Right lobe of liver (tissue), 4 donors: ENCODE data around the gene ELMO1.

Experiments
- POLR2A ChIP-seq: fragments of 450-650 bp; IDR thresholded peaks from one replicate; pipeline ENCODE4 v1.6.1; 2017; ENCODE audit warnings: antibody characterized with exemption, mild to moderate bottlenecking
- TF ChIP-seq, protein P1 (sequence below), 4 donors: fragments of 200-600 bp in 3 of 4; fragments of 450-650 bp in 1 of 4; IDR thresholded peaks; one replicate each; pipeline versions ENCODE4 v1.5.1 to v1.8.0; 2016 to 2022; ENCODE audit warnings: antibody characterized with exemption in 4 of 4, mild to moderate bottlenecking in 2 of 4
- donor health status: DM: no; HTN: no; CAD: no.
- donor health status: DM: no; HTN: no; CAD: no.
- donor health status: DM: no; HTN: yes; CAD: no.

DNA sequence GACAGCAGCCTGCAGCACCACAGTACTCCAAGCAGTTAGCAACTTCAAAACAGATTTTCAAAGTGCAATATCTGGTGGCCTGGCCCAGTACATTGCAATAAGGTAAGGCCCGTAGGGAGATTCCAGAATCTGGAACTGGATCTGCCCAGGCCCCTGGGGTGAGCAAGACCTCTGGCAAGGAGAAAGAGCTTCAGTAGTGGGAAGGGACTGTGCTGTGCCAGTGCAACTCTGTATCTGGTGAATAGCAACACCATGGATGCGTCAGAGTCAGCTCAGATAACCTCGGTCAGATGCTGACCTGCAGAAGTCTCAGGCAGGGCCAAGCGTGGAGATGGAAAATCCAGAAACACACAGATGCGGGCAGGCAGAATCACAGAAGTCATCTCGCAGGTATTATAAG lies 30.3 kb downstream of the ELMO1 start:
- TF ChIP-seq POLR2A: no peak
- TF ChIP-seq, protein P1, sequence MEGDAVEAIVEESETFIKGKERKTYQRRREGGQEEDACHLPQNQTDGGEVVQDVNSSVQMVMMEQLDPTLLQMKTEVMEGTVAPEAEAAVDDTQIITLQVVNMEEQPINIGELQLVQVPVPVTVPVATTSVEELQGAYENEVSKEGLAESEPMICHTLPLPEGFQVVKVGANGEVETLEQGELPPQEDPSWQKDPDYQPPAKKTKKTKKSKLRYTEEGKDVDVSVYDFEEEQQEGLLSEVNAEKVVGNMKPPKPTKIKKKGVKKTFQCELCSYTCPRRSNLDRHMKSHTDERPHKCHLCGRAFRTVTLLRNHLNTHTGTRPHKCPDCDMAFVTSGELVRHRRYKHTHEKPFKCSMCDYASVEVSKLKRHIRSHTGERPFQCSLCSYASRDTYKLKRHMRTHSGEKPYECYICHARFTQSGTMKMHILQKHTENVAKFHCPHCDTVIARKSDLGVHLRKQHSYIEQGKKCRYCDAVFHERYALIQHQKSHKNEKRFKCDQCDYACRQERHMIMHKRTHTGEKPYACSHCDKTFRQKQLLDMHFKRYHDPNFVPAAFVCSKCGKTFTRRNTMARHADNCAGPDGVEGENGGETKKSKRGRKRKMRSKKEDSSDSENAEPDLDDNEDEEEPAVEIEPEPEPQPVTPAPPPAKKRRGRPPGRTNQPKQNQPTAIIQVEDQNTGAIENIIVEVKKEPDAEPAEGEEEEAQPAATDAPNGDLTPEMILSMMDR (IDR thresholded peaks at IDR 0.05): no peak
